ENCODE data around the gene GABRB1. TPM values are rescaled to one million over a fixed set of nuclear protein-coding genes. Genes with fewer than 3 reads are reported as not detected.

Gene GABRB1
- total RNA-seq, 1 donor from 2014 or later, result not detected

- no peak for ATAC-seq
Observed at GRCh38 chr4:47043821-47044220, 12.5 kb downstream of the GABRB1 start.

GRCh38 chr4:47045261-47045660 lies 13.9 kb downstream of the GABRB1 start:
- DNase-seq (ENCODE audit: low spot score) (no peak), ATAC-seq (no peak)

More at GRCh38 chr4:47043821-47044220, 12.5 kb downstream of the GABRB1 start:
- DNase-seq (ENCODE audit: low spot score), result no peak

- DNase-seq (ENCODE audit: low spot score), result no peak
- ATAC-seq, result no peak
Observed at GRCh38 chr4:47049347-47049746, 18.0 kb downstream of the GABRB1 start.

- no peak for ATAC-seq
- DNase-seq (ENCODE audit: low spot score), result no peak
Observed at GRCh38 chr4:47050761-47051725, 19.7 kb downstream of the GABRB1 start.

- DNase-seq (ENCODE audit: low spot score) (no peak), ATAC-seq (no peak)
Observed at GRCh38 chr4:47053485-47053884, 22.1 kb downstream of the GABRB1 start.

- ATAC-seq (no peak), DNase-seq (ENCODE audit: low spot score) (no peak)
Observed at GRCh38 chr4:47054130-47054529, 22.8 kb downstream of the GABRB1 start.

GRCh38 chr4:47057991-47058390 lies 26.6 kb downstream of the GABRB1 start:
- ATAC-seq (no peak), DNase-seq (ENCODE audit: low spot score) (no peak)

GRCh38 chr4:47060561-47060960 lies 29.2 kb downstream of the GABRB1 start:
- DNase-seq (ENCODE audit: low spot score) (no peak), ATAC-seq (no peak)

- DNase-seq (ENCODE audit: low spot score), result no peak
- ATAC-seq, result no peak
Observed at GRCh38 chr4:47061435-47061834, 30.1 kb downstream of the GABRB1 start.

GRCh38 chr4:47065051-47065481 lies 33.7 kb downstream of the GABRB1 start:
- no peak for ATAC-seq
- DNase-seq (ENCODE audit: low spot score), result no peak

- ATAC-seq (no peak), DNase-seq (ENCODE audit: low spot score) (no peak)
Observed at GRCh38 chr4:47068986-47069385, 37.6 kb downstream of the GABRB1 start.

- DNase-seq (ENCODE audit: low spot score) (no peak), ATAC-seq (no peak)
Observed at GRCh38 chr4:47071901-47072341, 40.6 kb downstream of the GABRB1 start.

- ATAC-seq (no peak), DNase-seq (ENCODE audit: low spot score) (no peak)
Observed at GRCh38 chr4:47073647-47074046, 42.3 kb downstream of the GABRB1 start.

- DNase-seq (ENCODE audit: low spot score), result no peak
- ATAC-seq, result no peak
Observed at GRCh38 chr4:47074816-47075215, 43.4 kb downstream of the GABRB1 start.

GRCh38 chr4:47075262-47075661 lies 43.9 kb downstream of the GABRB1 start:
- DNase-seq (ENCODE audit: low spot score) (no peak), ATAC-seq (no peak)

- ATAC-seq (no peak), DNase-seq (ENCODE audit: low spot score) (no peak)
Observed at GRCh38 chr4:47075919-47076318, 44.6 kb downstream of the GABRB1 start.

- DNase-seq (ENCODE audit: low spot score), result no peak
- no peak for ATAC-seq
Observed at GRCh38 chr4:47084111-47084510, 52.7 kb downstream of the GABRB1 start.

GRCh38 chr4:47084795-47085194 lies 53.4 kb downstream of the GABRB1 start:
- ATAC-seq (no peak), DNase-seq (ENCODE audit: low spot score) (no peak)

- DNase-seq (ENCODE audit: low spot score), result no peak
- ATAC-seq, result no peak
Observed at GRCh38 chr4:47088298-47088697, 56.9 kb downstream of the GABRB1 start.

- DNase-seq (ENCODE audit: low spot score) (no peak), ATAC-seq (no peak)
Observed at GRCh38 chr4:47095884-47096283, 64.5 kb downstream of the GABRB1 start.

GRCh38 chr4:47101453-47101852 lies 70.1 kb downstream of the GABRB1 start:
- DNase-seq (ENCODE audit: low spot score) (no peak), ATAC-seq (no peak)

GRCh38 chr4:47104986-47105385 lies 73.6 kb downstream of the GABRB1 start:
- ATAC-seq (no peak), DNase-seq (ENCODE audit: low spot score) (no peak)

- no peak for ATAC-seq
- no peak for DNase-seq (ENCODE audit: low spot score)
Observed at GRCh38 chr4:47106561-47106960, 75.2 kb downstream of the GABRB1 start.
